ENCODE data around the gene HMGXB3. TPM values are rescaled to one million over a fixed set of nuclear protein-coding genes. Genes with fewer than 3 reads are reported as not detected.

Gene HMGXB3
- total and polyA plus RNA-seq, 2 of the 13 experiments (the other 11 are each of a cell fraction or from before 2014, with no cell fraction given), result 18.8 to 23.8 TPM

GRCh38 chr5:150000256-150000989, at the start of gene HMGXB3, which contains the start of gene TIGD6 (continued):
- TF ChIP-seq MXD1 (CRISPR knock-in tag; IDR thresholded peaks at IDR 0.05) (peak; percentile 49; the same call in 1 of the 2 replicates), ZNF33A (CRISPR knock-in tag; IDR thresholded peaks at IDR 0.05; ENCODE audit: borderline replicate concordance) (no peak), HBP1 (CRISPR knock-in tag; IDR thresholded peaks at IDR 0.05; ENCODE audit: low read depth) (peak; percentile 86), KDM3A (CRISPR knock-in tag; IDR thresholded peaks at IDR 0.05; ENCODE audit: low read depth) (peak; percentile 97), ZNF614 (CRISPR knock-in tag; IDR thresholded peaks at IDR 0.05; ENCODE audit: borderline replicate concordance) (peak; percentile 95), ZNF784 (CRISPR knock-in tag; IDR thresholded peaks at IDR 0.05; ENCODE audit: borderline replicate concordance) (peak; percentile 29; the same call in 1 of the 2 replicates), ZNF205 (CRISPR knock-in tag; IDR thresholded peaks at IDR 0.05) (no peak; the same call in 1 of the 2 replicates), MTA1 (CRISPR knock-in tag; IDR thresholded peaks at IDR 0.05; ENCODE audit: borderline replicate concordance) (0 out of 2 replicates have a peak, but pooled peaks have one; percentile 18), ZNF670 (CRISPR knock-in tag; IDR thresholded peaks at IDR 0.05; ENCODE audit: borderline replicate concordance) (peak; percentile 95), ZNF672 (CRISPR knock-in tag; IDR thresholded peaks at IDR 0.05) (no peak), ZBTB44 (CRISPR knock-in tag; IDR thresholded peaks at IDR 0.05) (no peak; the same call in 1 of the 2 replicates), ZSCAN5A (CRISPR knock-in tag; IDR thresholded peaks at IDR 0.05; ENCODE audit: borderline replicate concordance) (0 out of 2 replicates have a peak, but pooled peaks have one; percentile 17), ZNF563 (CRISPR knock-in tag; IDR thresholded peaks at IDR 0.05) (peak; percentile 94), ZNF275 (CRISPR knock-in tag; IDR thresholded peaks at IDR 0.05; ENCODE audit: borderline replicate concordance) (no peak), ARHGAP35 (CRISPR knock-in tag; IDR thresholded peaks at IDR 0.05; ENCODE audit: borderline replicate concordance) (no peak; the same call in 1 of the 2 replicates), RORA (CRISPR knock-in tag; IDR thresholded peaks at IDR 0.05) (no peak), STAT6 (CRISPR knock-in tag; IDR thresholded peaks at IDR 0.05; ENCODE audit: borderline replicate concordance) (peak; percentile 63; the same call in 1 of the 2 replicates), ZNF264 (CRISPR knock-in tag; IDR thresholded peaks at IDR 0.05) (peak; percentile 87)
